ENCODE measurements around the gene VCP.
"Not testable (repeated sequence)": the region's sequence is repeated elsewhere in the genome, so short reads cannot be mapped to it uniquely, and the experiment has no call there.

VCP gene

GRCh38 chr9:35057271-35057620 is 15.2 kb downstream of the VCP start:
- DNase-seq: no peak

- no peak for DNase-seq
Observed at GRCh38 chr9:35056571-35057270, 15.7 kb downstream of the VCP start.

GRCh38 chr9:35054871-35055644 is 17.4 kb downstream of the VCP start:
- no peak for DNase-seq

- DNase-seq: no peak
Observed at GRCh38 chr9:35054185-35054835, 18.1 kb downstream of the VCP start.

- DNase-seq: peak; percentile 37
Observed at GRCh38 chr9:35051069-35051967, 21.1 kb downstream of the VCP start.

GRCh38 chr9:35048511-35048910 is 23.9 kb downstream of the VCP start:
- DNase-seq: no peak

GRCh38 chr9:35044071-35044470 is 28.4 kb downstream of the VCP start:
- no peak for DNase-seq

- DNase-seq: no peak
Observed at GRCh38 chr9:35042891-35043545, 29.4 kb downstream of the VCP start.

- DNase-seq: no peak
Observed at GRCh38 chr9:35042081-35042604, 30.3 kb downstream of the VCP start.

GRCh38 chr9:35035851-35036701 is 36.3 kb downstream of the VCP start:
- DNase-seq: peak; percentile 46

- no peak for DNase-seq
Observed at GRCh38 chr9:35033101-35033500, 39.3 kb downstream of the VCP start.

- DNase-seq: no peak
Observed at GRCh38 chr9:35029852-35030251, 42.6 kb downstream of the VCP start.

- no peak for DNase-seq
Observed at GRCh38 chr9:35029241-35029640, 43.2 kb downstream of the VCP start.

- DNase-seq: no peak
Observed at GRCh38 chr9:35028341-35028740, 44.1 kb downstream of the VCP start.

GRCh38 chr9:35027860-35028259 is 44.6 kb downstream of the VCP start:
- DNase-seq: no peak

GRCh38 chr9:35027374-35027773 is 45.1 kb downstream of the VCP start:
- DNase-seq: no peak

GRCh38 chr9:35026671-35027070 is 45.8 kb downstream of the VCP start:
- no peak for DNase-seq

- DNase-seq: not testable (repeated sequence)
Observed at GRCh38 chr9:35023443-35023842, 49.0 kb downstream of the VCP start.

GRCh38 chr9:35014517-35014916 is 57.9 kb downstream of the VCP start:
- DNase-seq: no peak

GRCh38 chr9:35010351-35010958 is 62.0 kb downstream of the VCP start:
- DNase-seq: no peak

Measured in CD4-positive, alpha-beta T cell treated with Interleukin-15 for 1 hour (primary cell).